Measurements from ENCODE around the gene TMEM271.
"Not testable (repeated sequence)": the region's sequence is repeated elsewhere in the genome, so short reads cannot be mapped to it uniquely, and the experiment has no call there.

Gene TMEM271

GRCh38 chr4:561426-561825 lies 14.7 kb downstream of the TMEM271 start:
- DNase-seq (ENCODE audit: low read depth) = no peak

GRCh38 chr4:560731-561291 lies 15.3 kb downstream of the TMEM271 start:
- DNase-seq (ENCODE audit: low read depth) = no peak

GRCh38 chr4:560061-560460 lies 16.0 kb downstream of the TMEM271 start:
- DNase-seq (ENCODE audit: low read depth) = no peak

- DNase-seq (ENCODE audit: low read depth) = no peak
Observed at GRCh38 chr4:555566-556275, 20.4 kb downstream of the TMEM271 start.

GRCh38 chr4:554793-555320 lies 21.2 kb downstream of the TMEM271 start:
- DNase-seq (ENCODE audit: low read depth) = not testable (repeated sequence)

GRCh38 chr4:552019-552418 lies 24.1 kb downstream of the TMEM271 start:
- DNase-seq (ENCODE audit: low read depth) = no peak

GRCh38 chr4:550268-550667 lies 25.8 kb downstream of the TMEM271 start:
- not testable (repeated sequence) for DNase-seq (ENCODE audit: low read depth)

- DNase-seq (ENCODE audit: low read depth) = no peak
Observed at GRCh38 chr4:548976-549375, 27.1 kb downstream of the TMEM271 start.

GRCh38 chr4:545612-546011 lies 30.5 kb downstream of the TMEM271 start:
- no peak for DNase-seq (ENCODE audit: low read depth)

- DNase-seq (ENCODE audit: low read depth) = no peak
Observed at GRCh38 chr4:544386-545105, 31.5 kb downstream of the TMEM271 start.

- DNase-seq (ENCODE audit: low read depth) = no peak
Observed at GRCh38 chr4:541271-541670, 34.8 kb downstream of the TMEM271 start.

GRCh38 chr4:538542-539142 lies 37.5 kb downstream of the TMEM271 start:
- no peak for DNase-seq (ENCODE audit: low read depth)

GRCh38 chr4:537436-538264 lies 38.4 kb downstream of the TMEM271 start:
- no peak for DNase-seq (ENCODE audit: low read depth)

- no peak for DNase-seq (ENCODE audit: low read depth)
Observed at GRCh38 chr4:536351-536972, 39.6 kb downstream of the TMEM271 start.

GRCh38 chr4:535924-536281 lies 40.2 kb downstream of the TMEM271 start:
- DNase-seq (ENCODE audit: low read depth) = no peak

GRCh38 chr4:535181-535923 lies 40.7 kb downstream of the TMEM271 start:
- no peak for DNase-seq (ENCODE audit: low read depth)

- DNase-seq (ENCODE audit: low read depth) = no peak
Observed at GRCh38 chr4:534576-535151, 41.4 kb downstream of the TMEM271 start.

- DNase-seq (ENCODE audit: low read depth) = no peak
Observed at GRCh38 chr4:534101-534575, 42.0 kb downstream of the TMEM271 start.

GRCh38 chr4:533318-534100 lies 42.6 kb downstream of the TMEM271 start:
- DNase-seq (ENCODE audit: low read depth) = no peak
